ENCODE data around the gene SIRPB2.

The SIRPB2 gene

DNA sequence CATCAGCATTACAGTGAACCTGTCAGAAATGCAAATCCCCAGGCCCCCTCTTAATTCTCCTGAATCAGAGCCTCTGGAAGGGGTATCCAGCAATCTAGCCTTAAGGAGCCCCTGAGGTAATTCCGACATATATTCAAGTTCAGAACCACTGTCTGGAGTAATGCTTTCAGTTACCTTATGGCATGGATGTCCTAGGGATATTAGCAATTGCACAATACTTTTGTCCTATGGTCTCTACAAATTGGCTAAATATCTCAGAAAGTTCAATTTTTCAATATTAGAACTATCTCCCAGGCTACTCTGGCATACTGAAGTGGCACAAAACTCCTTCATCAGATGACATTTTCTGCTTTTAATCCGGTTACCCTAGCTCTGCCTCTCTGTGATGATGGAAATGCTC is 30.9 kb downstream of the SIRPB2 start:
- no peak overlapping the region for H3K4me3 ChIP-seq (ENCODE audit: low read depth, low read length)
- no peak for DNase-seq (ENCODE audit: low read depth, low spot score)
- TF ChIP-seq, protein P1, sequence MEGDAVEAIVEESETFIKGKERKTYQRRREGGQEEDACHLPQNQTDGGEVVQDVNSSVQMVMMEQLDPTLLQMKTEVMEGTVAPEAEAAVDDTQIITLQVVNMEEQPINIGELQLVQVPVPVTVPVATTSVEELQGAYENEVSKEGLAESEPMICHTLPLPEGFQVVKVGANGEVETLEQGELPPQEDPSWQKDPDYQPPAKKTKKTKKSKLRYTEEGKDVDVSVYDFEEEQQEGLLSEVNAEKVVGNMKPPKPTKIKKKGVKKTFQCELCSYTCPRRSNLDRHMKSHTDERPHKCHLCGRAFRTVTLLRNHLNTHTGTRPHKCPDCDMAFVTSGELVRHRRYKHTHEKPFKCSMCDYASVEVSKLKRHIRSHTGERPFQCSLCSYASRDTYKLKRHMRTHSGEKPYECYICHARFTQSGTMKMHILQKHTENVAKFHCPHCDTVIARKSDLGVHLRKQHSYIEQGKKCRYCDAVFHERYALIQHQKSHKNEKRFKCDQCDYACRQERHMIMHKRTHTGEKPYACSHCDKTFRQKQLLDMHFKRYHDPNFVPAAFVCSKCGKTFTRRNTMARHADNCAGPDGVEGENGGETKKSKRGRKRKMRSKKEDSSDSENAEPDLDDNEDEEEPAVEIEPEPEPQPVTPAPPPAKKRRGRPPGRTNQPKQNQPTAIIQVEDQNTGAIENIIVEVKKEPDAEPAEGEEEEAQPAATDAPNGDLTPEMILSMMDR (IDR thresholded peaks at IDR 0.05; ENCODE audit: insufficient read depth, low read length, missing control alignments) = no peak
- ChIA-PET CTCF (interaction anchor here (1.0 to 1.1 kb wide), 2 partner anchors 19 to 21 kb away, joined by 3 to 6 read pairs; no protein-coding TSS in a partner anchor), POLR2A (no interaction called here)

DNA sequence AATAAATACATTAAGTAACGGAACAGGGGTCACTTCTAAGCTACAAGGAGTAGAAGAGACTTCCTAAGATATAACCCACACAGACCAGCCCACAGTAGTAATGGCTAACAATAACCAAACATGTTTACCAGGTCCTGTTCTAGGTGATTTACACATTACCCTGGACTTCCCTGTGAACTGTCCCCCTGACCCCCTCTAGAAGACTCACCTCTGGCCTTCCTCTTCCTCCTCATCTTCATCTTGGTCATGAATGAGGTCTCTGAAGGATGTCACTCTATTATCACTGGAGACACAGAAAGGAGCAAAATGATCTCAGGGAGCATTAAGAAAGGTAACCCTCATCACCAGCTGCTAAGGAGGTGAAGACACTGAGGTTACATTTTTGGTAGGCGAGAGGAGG is 33.2 kb downstream of the SIRPB2 start:
- DNase-seq (ENCODE audit: low read depth, low spot score) = no peak
- CTCF ChIA-PET = interaction anchor here (2.3 to 11.0 kb wide), 3 partner anchors 10 to 45 kb away, joined by 12 to 120 read pairs (median 23); partner anchors contain the start of gene NSFL1C
- TF ChIP-seq, protein P1 (IDR thresholded peaks at IDR 0.05; ENCODE audit: insufficient read depth, low read length, missing control alignments) = no peak
- H3K4me3 ChIP-seq (ENCODE audit: low read depth, low read length) = no peak overlapping the region
- POLR2A ChIA-PET = no interaction called here

DNA sequence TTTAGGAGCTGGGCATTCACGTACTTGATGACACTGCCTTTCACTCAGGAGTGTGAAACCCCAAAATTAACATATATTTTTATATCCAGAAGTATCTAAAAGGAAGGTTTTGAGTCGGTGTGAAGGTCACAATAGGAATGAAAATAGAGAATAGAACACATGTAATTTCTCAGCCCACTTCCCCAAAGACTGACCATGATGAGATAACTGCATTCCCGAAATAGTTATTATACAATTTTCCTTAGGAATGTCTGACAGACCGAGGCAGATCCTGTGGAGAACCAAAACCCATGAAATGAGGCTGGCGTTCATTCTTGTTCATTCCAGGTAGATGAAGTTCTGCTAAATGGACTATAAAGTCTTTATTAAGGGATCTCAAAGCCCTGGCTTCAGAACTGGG is 34.9 kb downstream of the SIRPB2 start:
- CTCF ChIA-PET = interaction anchor here (1.0 to 12.2 kb wide), 4 partner anchors 9 to 143 kb away, joined by 3 to 178 read pairs (median 64); partner anchors contain the start of gene NSFL1C
- no peak for DNase-seq (ENCODE audit: low read depth, low spot score)
- TF ChIP-seq, protein P1 (IDR thresholded peaks at IDR 0.05; ENCODE audit: insufficient read depth, low read length, missing control alignments) = no peak

DNA sequence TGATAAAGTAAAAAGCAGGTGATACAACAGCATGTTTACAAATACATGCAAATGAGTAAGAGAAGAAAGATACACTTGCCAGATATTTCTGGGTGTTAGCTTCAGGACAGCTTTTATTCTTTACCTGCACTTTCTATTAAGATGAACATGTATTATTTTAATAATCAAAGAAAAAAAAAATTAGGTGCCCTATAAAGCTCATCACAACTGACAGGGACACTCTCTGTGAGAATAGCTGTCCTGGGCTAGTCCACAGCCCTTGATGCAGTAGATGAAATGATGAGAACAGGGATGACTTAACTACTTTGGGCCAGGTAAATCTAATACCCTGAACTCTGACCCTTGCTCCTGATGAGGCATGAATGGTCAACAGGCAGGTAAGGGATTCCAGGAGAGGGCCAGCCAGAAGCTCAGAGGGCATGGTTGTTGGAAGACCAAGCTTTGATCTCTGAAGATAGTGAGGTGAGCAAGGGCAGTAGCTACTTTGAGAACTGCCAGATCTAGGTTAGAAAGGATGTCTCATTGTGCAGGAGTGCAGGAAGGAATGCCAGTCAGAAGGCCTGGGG is 40.2 kb downstream of the SIRPB2 start:
- no peak overlapping the region for H3K4me3 ChIP-seq (ENCODE audit: low read depth, low read length)
- TF ChIP-seq, protein P1 (IDR thresholded peaks at IDR 0.05; ENCODE audit: insufficient read depth, low read length, missing control alignments) = no peak
- ChIA-PET POLR2A (no interaction called here), CTCF (interaction anchor here (2.6 to 12.2 kb wide), 3 partner anchors 13 to 139 kb away, joined by 7 to 178 read pairs (median 120); partner anchors contain the start of gene NSFL1C)
- no peak for DNase-seq (ENCODE audit: low read depth, low spot score)

More for the DNA sequence above, 34.9 kb downstream of the SIRPB2 start:
- POLR2A ChIA-PET = interaction anchor here (1.2 kb wide), 1 partner anchor 10 kb away, joined by 3 read pairs; the partner anchor contains the start of gene NSFL1C
- H3K4me3 ChIP-seq (ENCODE audit: low read depth, low read length) = no peak overlapping the region

DNA sequence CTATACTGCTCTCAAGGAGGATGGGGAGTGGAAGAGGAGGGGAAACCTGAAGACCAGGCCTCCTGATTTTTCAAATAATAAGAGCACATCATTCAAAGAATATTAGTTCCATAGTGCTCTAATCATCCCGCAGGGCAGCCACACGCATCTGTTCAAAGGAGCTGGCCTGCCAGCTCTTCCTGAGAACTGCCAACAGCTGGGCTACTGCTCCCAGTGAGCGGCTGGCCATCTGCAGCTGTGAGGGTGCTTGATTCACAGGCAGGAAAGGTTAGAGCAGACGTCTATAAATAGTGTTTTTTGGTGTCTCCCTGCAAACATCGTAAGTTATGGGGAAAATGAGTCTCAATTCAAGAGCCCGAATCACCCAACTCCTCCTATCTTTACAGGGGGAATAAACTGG is 41.9 kb downstream of the SIRPB2 start:
- CTCF ChIA-PET = interaction anchor here (1.3 to 12.2 kb wide), 4 partner anchors 10 to 54 kb away, joined by 3 to 178 read pairs (median 70); partner anchors contain the start of gene NSFL1C
- TF ChIP-seq, protein P1 (IDR thresholded peaks at IDR 0.05; ENCODE audit: insufficient read depth, low read length, missing control alignments) = no peak
- POLR2A ChIA-PET = no interaction called here
- H3K4me3 ChIP-seq (ENCODE audit: low read depth, low read length) = no peak overlapping the region
- DNase-seq (ENCODE audit: low read depth, low spot score) = no peak

DNA sequence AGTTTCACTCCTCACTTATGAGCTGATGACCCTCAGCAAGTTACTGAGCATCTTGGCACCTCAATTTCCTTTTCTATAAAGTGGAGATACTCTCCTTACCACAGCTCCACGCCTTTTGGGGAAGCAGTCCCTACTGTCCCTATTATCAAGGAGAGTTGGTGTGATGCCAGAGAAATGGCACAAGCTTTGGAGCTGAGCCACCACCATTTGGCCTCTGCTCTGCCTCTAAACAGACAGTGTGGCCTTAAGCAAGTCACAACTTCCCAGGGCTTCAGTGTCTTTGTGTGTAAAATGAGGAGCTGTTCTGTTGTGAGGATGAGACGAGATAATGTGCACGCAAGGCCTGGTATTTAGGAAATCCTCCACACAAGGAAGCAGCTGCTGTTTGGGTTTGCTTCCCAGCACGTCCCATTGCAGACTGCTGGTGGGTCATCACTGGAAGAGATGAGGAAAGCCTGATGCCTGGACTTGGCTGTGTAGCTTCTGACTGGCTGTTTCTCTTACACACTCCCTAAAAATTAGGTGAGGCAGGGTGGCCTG is 43.1 kb downstream of the SIRPB2 start:
- ChIA-PET POLR2A (no interaction called here), CTCF (interaction anchor here (0.5 to 12.2 kb wide), 9 partner anchors 8 to 138 kb away, joined by 3 to 178 read pairs (median 4); partner anchors contain the start of gene NSFL1C)
- no peak overlapping the region for H3K4me3 ChIP-seq (ENCODE audit: low read depth, low read length)
- TF ChIP-seq, protein P1 (IDR thresholded peaks at IDR 0.05; ENCODE audit: insufficient read depth, low read length, missing control alignments) = no peak
- DNase-seq (ENCODE audit: low read depth, low spot score) = no peak
